Hematopoietic multipotent progenitor cell treated with erythropoietin and hydrocortisone succinate and interleukin-3 and kit ligand, for 4 days (in vitro differentiated cells): Measurements from ENCODE around the gene RCN2.
"Not testable (repeated sequence)": the region's sequence is repeated elsewhere in the genome, so short reads cannot be mapped to it uniquely, and the experiment has no call there.

Experiments used
- DNase-seq: peaks from one replicate; pipeline ENCODE4 v3.0.0-alpha.2; 2015

Gene RCN2

GRCh38 chr15:76931397-76932134 is at the start of gene RCN2:
RCN2 (plus strand) TSS chr15:76931749; CDS start chr15:76931842, 93 bp downstream.
- DNase-seq = peak; percentile 98

GRCh38 chr15:76885212-76885611 is 46.3 kb upstream of the RCN2 start:
- DNase-seq = no peak

GRCh38 chr15:76887280-76888141 is 44.0 kb upstream of the RCN2 start:
- not testable (repeated sequence) for DNase-seq

GRCh38 chr15:76892836-76893235 is 38.7 kb upstream of the RCN2 start:
- not testable (repeated sequence) for DNase-seq

- no peak for DNase-seq
These were observed 37.4 kb upstream of the RCN2 start for GRCh38 chr15:76894174-76894573.

GRCh38 chr15:76898102-76898501 is 33.4 kb upstream of the RCN2 start:
- no peak for DNase-seq

GRCh38 chr15:76899176-76899930 is 32.2 kb upstream of the RCN2 start:
- DNase-seq = not testable (repeated sequence)

GRCh38 chr15:76899931-76900310 is 31.6 kb upstream of the RCN2 start:
- DNase-seq = not testable (repeated sequence)

GRCh38 chr15:76901965-76902364 is 29.6 kb upstream of the RCN2 start:
- no peak for DNase-seq

- peak; percentile 73 for DNase-seq
These were observed 28.3 kb upstream of the RCN2 start for GRCh38 chr15:76903251-76903681.

- DNase-seq = peak; percentile 22
These were observed 27.0 kb upstream of the RCN2 start for GRCh38 chr15:76904461-76905012.

GRCh38 chr15:76905013-76905839 is 26.3 kb upstream of the RCN2 start, which contains the start of gene SCAPER:
SCAPER (minus strand) TSS chr15:76905340; CDS start chr15:76883817, 21,523 bp downstream.
- peak; percentile 94 for DNase-seq

GRCh38 chr15:76905855-76906254 is 25.7 kb upstream of the RCN2 start:
- no peak for DNase-seq

GRCh38 chr15:76912430-76912829 is 19.1 kb upstream of the RCN2 start:
- no peak for DNase-seq

GRCh38 chr15:76913737-76914136 is 17.8 kb upstream of the RCN2 start:
- no peak for DNase-seq

GRCh38 chr15:76916369-76916768 is 15.2 kb upstream of the RCN2 start:
- DNase-seq = no peak

- DNase-seq = no peak
These were observed 3.3 kb upstream of the RCN2 start for GRCh38 chr15:76928201-76928600.

- no peak for DNase-seq
These were observed 2.4 kb upstream of the RCN2 start for GRCh38 chr15:76929011-76929760.

- DNase-seq = peak; percentile 25
These were observed 635 bp upstream of the RCN2 start for GRCh38 chr15:76930831-76931396.

- DNase-seq = peak; percentile 50
These were observed 802 bp downstream of the RCN2 start for GRCh38 chr15:76932135-76932966.
